ENCODE measurements around the gene TEX19. TPM values are rescaled to one million over a fixed set of nuclear protein-coding genes. Genes with fewer than 3 reads are reported as not detected.
"Not testable (repeated sequence)": the region's sequence is repeated elsewhere in the genome, so short reads cannot be mapped to it uniquely, and the experiment has no call there.

TEX19 gene
- total and polyA plus RNA-seq, 2 experiments from 2014 or later, result 0.51 TPM; not detected in 1

- Histone ChIP-seq H3K4me1 (ENCODE audit: low read depth) (peaks cover 11% of the 10 kb centered on the region), H3K27me3 (peaks cover 21% of the 10 kb centered on the region), H3K36me3 (no peaks in the 10 kb centered on the region), H3K9me3 (ENCODE audit: low read depth) (no peaks in the 10 kb centered on the region), H3K27ac (no peak overlapping the region), H3K4me3 (no peak overlapping the region)
- DNase-seq (ENCODE audit: low read depth in 1 of 2, low spot score in 1 of 2), result peak in 1 of 2 donors; percentile 13
- no peak for TF ChIP-seq CTCF (IDR thresholded peaks at IDR 0.05; ENCODE audit: low read depth, low read length)
Observed at GRCh38 chr17:82370471-82371332, 11.7 kb downstream of the TEX19 start.

- no peak for TF ChIP-seq CTCF (IDR thresholded peaks at IDR 0.05; ENCODE audit: low read depth, low read length)
- Histone ChIP-seq H3K4me1 (ENCODE audit: low read depth) (peaks cover 11% of the 10 kb centered on the region), H3K27me3 (peaks cover 21% of the 10 kb centered on the region), H3K36me3 (no peaks in the 10 kb centered on the region), H3K4me3 (peak within 1 kb of the TSS; percentile 29), H3K27ac (no peak within 1 kb of the TSS), H3K9me3 (ENCODE audit: low read depth) (no peaks in the 10 kb centered on the region)
- DNase-seq (ENCODE audit: low read depth in 1 of 2, low spot score in 1 of 2), result peak in 1 of 2 donors; percentile 73
Observed at GRCh38 chr17:82371333-82372248, 12.5 kb downstream of the TEX19 start, which contains the start of gene UTS2R. Gene UTS2R (plus strand): TSS chr17:82371765. CDS start chr17:82374325, 2,560 bp downstream.

DNA sequence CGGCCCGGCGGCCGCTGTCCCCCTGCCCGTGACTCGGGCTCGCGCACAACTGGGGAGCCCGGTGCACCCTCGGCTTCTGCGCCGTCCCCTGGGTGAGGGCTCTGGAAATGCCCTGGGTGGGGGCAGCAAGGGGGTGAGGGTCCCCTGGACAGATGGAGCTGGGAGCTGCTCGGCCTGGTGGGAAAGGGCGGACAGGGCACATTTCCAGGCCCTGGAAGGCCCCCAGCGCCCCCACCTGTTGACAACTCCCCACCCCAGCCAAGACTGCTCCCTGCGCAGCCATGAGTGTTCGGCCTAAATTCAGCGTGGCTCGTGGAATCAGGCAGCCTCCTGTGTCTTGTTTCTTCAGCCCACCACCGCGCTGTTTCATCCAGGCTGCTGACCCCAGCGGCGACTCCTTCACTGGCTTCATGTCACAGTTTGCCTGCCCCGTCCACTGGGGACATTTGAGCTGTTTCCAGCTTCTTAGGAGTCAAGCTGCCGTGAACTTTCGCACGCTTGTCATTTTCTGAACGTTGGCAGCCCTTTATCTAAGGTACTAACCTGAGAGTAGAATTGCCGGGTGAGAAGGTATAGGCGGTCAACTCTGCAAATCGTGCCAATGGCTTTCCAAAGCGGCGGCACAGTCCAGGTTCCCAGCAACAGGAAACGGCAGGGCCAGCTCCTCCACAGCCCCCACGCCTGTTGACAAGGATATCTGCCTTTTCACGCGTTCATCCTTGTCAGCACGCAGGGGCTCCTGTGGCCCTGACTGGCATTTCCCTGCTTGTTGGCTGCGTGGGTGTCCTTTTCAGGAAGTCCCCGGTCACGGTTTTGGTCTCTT is 13.4 kb downstream of the TEX19 start:
- Histone ChIP-seq H3K27me3 (peaks cover 21% of the 10 kb centered on the region), H3K36me3 (no peaks in the 10 kb centered on the region), H3K4me3 (peak overlapping the region; percentile 29), H3K9me3 (ENCODE audit: low read depth) (no peaks in the 10 kb centered on the region), H3K27ac (no peak overlapping the region), H3K4me1 (ENCODE audit: low read depth) (peaks cover 11% of the 10 kb centered on the region)
- TF ChIP-seq CTCF (IDR thresholded peaks at IDR 0.05; ENCODE audit: low read depth, low read length), result no peak
- peak in 1 of 2 donors; percentile 30 for DNase-seq (ENCODE audit: low read depth in 1 of 2, low spot score in 1 of 2)

- not testable (repeated sequence) for DNase-seq (ENCODE audit: low read depth in 1 of 2, low spot score in 1 of 2); H3K27ac ChIP-seq; H3K9me3 ChIP-seq (ENCODE audit: low read depth); H3K36me3 ChIP-seq; H3K4me3 ChIP-seq
- Histone ChIP-seq H3K27me3 (peaks cover 21% of the 10 kb centered on the region), H3K4me1 (ENCODE audit: low read depth) (peaks cover 11% of the 10 kb centered on the region)
Observed at GRCh38 chr17:82373072-82373452, 14.0 kb downstream of the TEX19 start.

DNA sequence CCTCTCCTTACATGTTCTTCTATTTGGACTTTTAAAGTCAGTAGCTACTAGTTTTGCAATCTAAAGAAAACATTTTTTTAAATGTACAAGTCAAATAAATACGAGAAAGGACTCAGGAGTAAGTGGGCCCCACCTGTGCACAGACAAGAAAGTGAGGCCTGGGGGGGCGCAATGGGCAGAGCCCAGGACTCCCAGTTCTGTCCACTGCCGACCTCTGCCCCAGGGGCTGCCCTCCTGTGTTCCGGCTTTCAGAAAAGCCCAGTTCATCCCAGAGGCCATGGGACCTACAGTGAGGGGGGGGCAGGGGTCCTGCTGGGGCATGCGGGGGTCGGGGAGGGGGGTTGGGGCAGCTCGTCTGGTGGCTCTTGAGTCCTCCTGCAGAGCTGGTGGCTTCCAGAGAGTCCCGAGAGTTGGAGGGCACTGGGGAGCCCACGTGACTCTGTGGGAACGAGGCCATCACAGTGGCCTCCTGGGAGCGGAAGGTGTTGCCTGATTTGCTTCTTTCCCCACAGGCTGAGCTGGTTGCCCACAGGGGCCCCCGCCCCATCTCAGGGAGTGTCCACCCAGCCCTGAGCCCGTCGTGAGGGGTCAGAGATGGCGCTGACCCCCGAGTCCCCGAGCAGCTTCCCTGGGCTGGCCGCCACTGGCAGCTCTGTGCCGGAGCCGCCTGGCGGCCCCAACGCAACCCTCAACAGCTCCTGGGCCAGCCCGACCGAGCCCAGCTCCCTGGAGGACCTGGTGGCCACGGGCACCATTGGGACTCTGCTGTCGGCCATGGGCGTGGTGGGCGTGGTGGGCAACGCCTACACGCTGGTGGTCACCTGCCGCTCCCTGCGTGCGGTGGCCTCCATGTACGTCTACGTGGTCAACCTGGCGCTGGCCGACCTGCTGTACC is 14.9 kb downstream of the TEX19 start:
- H3K36me3 ChIP-seq, result no peaks in the 10 kb centered on the region
- no peak overlapping the region for H3K4me3 ChIP-seq
- TF ChIP-seq CTCF (IDR thresholded peaks at IDR 0.05; ENCODE audit: low read depth, low read length), result no peak
- peaks cover 23% of the 10 kb centered on the region for H3K27me3 ChIP-seq
- no peak overlapping the region for H3K27ac ChIP-seq
- DNase-seq (ENCODE audit: low read depth in 1 of 2, low spot score in 1 of 2), result no peak
- H3K4me1 ChIP-seq (ENCODE audit: low read depth), result peaks cover 11% of the 10 kb centered on the region
- H3K9me3 ChIP-seq (ENCODE audit: low read depth), result no peaks in the 10 kb centered on the region

All from cardiac muscle cell (in vitro differentiated cells and primary cell).